Glutamatergic neuron (in vitro differentiated cells): Measurements from ENCODE around the gene CRNKL1. TPM values are rescaled to one million over a fixed set of nuclear protein-coding genes. Genes with fewer than 3 reads are reported as not detected.

ENCODE experiments used
- DNase-seq: peaks from one replicate; pipeline ENCODE4 v3.0.0; 2022
- H3K27ac Mint-ChIP-seq: one replicate; pipeline ENCODE4 v1.8.0; 2020; ENCODE audit warnings: mild to moderate bottlenecking, mixed read lengths, inconsistent platforms; ENCODE audit not compliant: unreplicated experiment
- H3K27me3 Mint-ChIP-seq: one replicate; pipeline ENCODE4 v1.8.0; 2020; ENCODE audit warnings: mild to moderate bottlenecking, moderate library complexity, mixed read lengths, inconsistent platforms; ENCODE audit not compliant: unreplicated experiment
- H3K36me3 Mint-ChIP-seq: one replicate; pipeline ENCODE4 v1.8.0; 2020; ENCODE audit warnings: mild to moderate bottlenecking, mixed read lengths, inconsistent platforms; ENCODE audit not compliant: unreplicated experiment
- H3K4me1 Mint-ChIP-seq: one replicate; pipeline ENCODE4 v1.8.0; 2020; ENCODE audit warnings: mild to moderate bottlenecking, low read depth, mixed read lengths, inconsistent platforms; ENCODE audit not compliant: unreplicated experiment
- H3K4me3 Mint-ChIP-seq: one replicate; pipeline ENCODE4 v1.8.0; 2020; ENCODE audit warnings: mild to moderate bottlenecking, mixed read lengths, inconsistent platforms; ENCODE audit not compliant: unreplicated experiment
- H3K9me3 Mint-ChIP-seq: one replicate; pipeline ENCODE4 v1.8.0; 2020; ENCODE audit warnings: mild to moderate bottlenecking, moderate library complexity, mixed read lengths, inconsistent platforms; ENCODE audit not compliant: unreplicated experiment
- CTCF ChIP-seq: fragments of 200-600 bp; sonication (generic); IDR thresholded peaks from one replicate; pipeline ENCODE4 v1.5.0; 2021; ENCODE audit not compliant: partially characterized antibody, unreplicated experiment
- total RNA-seq: library from RNA; stranded (reverse); fragmentation: NEBNext Ultra II Directional; extraction: Animal tissue kit (Norgen Biotek cat#: 25700); gene quantifications from one replicate; pipeline ENCODE4 v1.2.1, GENCODE V29; 2021; ENCODE audit not compliant: unreplicated experiment

The CRNKL1 gene
- total RNA-seq, 1 donor from 2014 or later: 28.7 TPM

GRCh38 chr20:20021835-20022234 is 30.4 kb downstream of the CRNKL1 start:
- Mint-ChIP-seq H3K27me3 (peaks cover 2% of the 10 kb centered on the region), H3K36me3 (no peaks in the 10 kb centered on the region), H3K27ac (no peak overlapping the region), H3K4me3 (no peak overlapping the region), H3K4me1 (peaks cover 23% of the 10 kb centered on the region), H3K9me3 (peaks cover 2% of the 10 kb centered on the region)
- no peak for TF ChIP-seq CTCF
- no peak for DNase-seq

GRCh38 chr20:20020908-20021307 is 31.4 kb downstream of the CRNKL1 start:
- H3K4me1 Mint-ChIP-seq: peaks cover 23% of the 10 kb centered on the region
- no peak for DNase-seq
- TF ChIP-seq CTCF: no peak
- peak overlapping the region; percentile 34 for H3K4me3 Mint-ChIP-seq
- H3K27me3 Mint-ChIP-seq: peaks cover 2% of the 10 kb centered on the region
- H3K9me3 Mint-ChIP-seq: peaks cover 4% of the 10 kb centered on the region
- H3K36me3 Mint-ChIP-seq: no peaks in the 10 kb centered on the region
- peak overlapping the region; percentile 10 for H3K27ac Mint-ChIP-seq

- TF ChIP-seq CTCF: no peak
- Mint-ChIP-seq H3K36me3 (no peaks in the 10 kb centered on the region), H3K9me3 (peaks cover 4% of the 10 kb centered on the region), H3K4me1 (peaks cover 23% of the 10 kb centered on the region), H3K4me3 (peak overlapping the region; percentile 75), H3K27me3 (peaks cover 2% of the 10 kb centered on the region), H3K27ac (no peak overlapping the region)
- DNase-seq: no peak
Measured at GRCh38 chr20:20019123-20019522, 33.1 kb downstream of the CRNKL1 start.

- Mint-ChIP-seq H3K27me3 (peaks cover 2% of the 10 kb centered on the region), H3K4me3 (peak overlapping the region; percentile 75), H3K27ac (peak overlapping the region; percentile 41), H3K4me1 (peaks cover 23% of the 10 kb centered on the region), H3K36me3 (no peaks in the 10 kb centered on the region), H3K9me3 (peaks cover 4% of the 10 kb centered on the region)
- no peak for DNase-seq
- no peak for TF ChIP-seq CTCF
Measured at GRCh38 chr20:20018366-20018765, 33.9 kb downstream of the CRNKL1 start.

- Mint-ChIP-seq H3K4me1 (peaks cover 23% of the 10 kb centered on the region), H3K27me3 (peaks cover 2% of the 10 kb centered on the region), H3K36me3 (no peaks in the 10 kb centered on the region), H3K27ac (peak overlapping the region; percentile 67), H3K4me3 (peak overlapping the region; percentile 75), H3K9me3 (peaks cover 4% of the 10 kb centered on the region)
- DNase-seq: peak; percentile 40
- no peak for TF ChIP-seq CTCF
Measured at GRCh38 chr20:20017844-20018185, 34.5 kb downstream of the CRNKL1 start.
